Activated naive CD4-positive, alpha-beta T cell treated with anti-CD3 and anti-CD28 coated beads, Interleukin-2, amount 50 U/mL, for 72 hours (primary cell): ENCODE data around the gene YIPF5. TPM values are rescaled to one million over a fixed set of nuclear protein-coding genes. Genes with fewer than 3 reads are reported as not detected.
A peak's percentile ranks its signal among the peaks of the same experiment; 100 is the strongest.

Source experiments
- ATAC-seq, 2 donors: fragments of 150-1000 bp; cut with Tn5 transposase; 2 replicates each; pipeline ENCODE4 v1.10.0; 2021; ENCODE audit warnings: mild to moderate bottlenecking in 2 of 2, moderate library complexity in 2 of 2
- DNase-seq, 2 donors: peaks; one replicate each; pipeline ENCODE4 v3.0.0; 2021 to 2022; ENCODE audit warnings: low spot score in 2 of 2
- H3K27ac Mint-ChIP-seq, 2 donors: one replicate each; pipeline ENCODE4 v1.8.0; 2022; ENCODE audit warnings: mild to moderate bottlenecking in 2 of 2, mixed read lengths in 2 of 2
- H3K36me3 Mint-ChIP-seq, 2 donors: one replicate each; pipeline ENCODE4 v1.8.0; 2022; ENCODE audit warnings: mixed read lengths in 2 of 2
- H3K9me3 Mint-ChIP-seq, 2 donors: one replicate each; pipeline ENCODE4 v1.8.0; 2022; ENCODE audit warnings: mixed read lengths in 2 of 2
- total RNA-seq, 2 donors: library from RNA; stranded (reverse); gene quantifications; one replicate each; pipeline ENCODE4 v1.2.3, GENCODE V29; 2022

The YIPF5 gene
- total RNA-seq, 2 donors from 2014 or later: 36.6 to 47.8 TPM

DNA sequence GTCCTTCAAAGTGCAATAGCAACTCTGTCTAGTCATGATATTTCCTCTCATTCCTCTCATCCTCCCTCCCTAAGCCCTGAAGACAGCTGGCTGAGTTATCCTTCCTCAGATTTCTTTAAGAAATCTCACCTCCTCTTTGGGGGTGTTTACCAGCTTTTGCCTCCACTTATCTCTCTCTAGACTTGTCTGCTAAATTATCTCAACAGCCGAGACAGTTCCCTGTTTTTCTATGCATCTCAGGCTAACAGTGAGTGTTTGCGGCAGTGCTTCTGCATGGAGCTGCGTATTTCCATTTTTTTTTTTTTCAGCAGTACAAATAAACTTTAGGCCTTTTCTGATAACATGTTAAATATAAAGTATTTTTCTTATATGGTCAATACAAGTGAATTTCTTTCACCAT lies 21.1 kb upstream of the YIPF5 start:
- DNase-seq: no peak
- no peak for ATAC-seq
- Mint-ChIP-seq H3K36me3 (no peaks in the 10 kb centered on the region), H3K9me3 (no peaks in the 10 kb centered on the region), H3K27ac (no peak overlapping the region)

DNA sequence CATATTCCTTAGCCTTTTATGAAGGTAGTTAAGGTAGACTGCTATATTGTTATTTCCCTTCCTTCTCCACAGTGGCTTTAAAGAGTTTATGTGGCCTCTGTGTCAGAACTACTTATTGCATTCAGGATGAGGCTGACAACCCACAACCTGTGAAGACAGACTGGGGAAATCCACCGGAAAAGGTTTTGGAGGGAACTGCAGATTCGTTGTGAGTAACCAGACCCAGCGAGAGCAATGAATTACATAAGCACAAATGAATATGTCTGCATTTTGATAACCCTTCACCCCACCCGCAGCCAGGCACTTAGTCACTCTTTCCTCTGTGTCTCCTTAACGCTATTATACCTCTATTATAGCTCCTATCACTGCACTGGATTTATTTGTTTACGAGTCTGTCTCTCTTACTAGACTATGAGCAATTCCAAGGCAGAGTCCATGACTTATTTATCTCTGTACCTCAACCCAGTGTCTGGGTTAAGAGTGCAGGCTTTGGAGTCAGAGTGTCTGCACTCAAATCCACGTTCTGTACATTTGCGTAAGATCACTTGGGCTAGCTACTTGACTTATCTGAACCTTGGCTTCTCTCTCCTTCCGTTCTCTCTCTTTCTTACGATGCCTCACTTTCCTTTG lies 19.5 kb upstream of the YIPF5 start:
- DNase-seq (peak; percentile 60 to 80), ATAC-seq (peak; percentile 85 to 88)
- Mint-ChIP-seq H3K9me3 (no peaks in the 10 kb centered on the region), H3K27ac (peak overlapping the region; percentile 79 to 92), H3K36me3 (no peaks in the 10 kb centered on the region)

DNA sequence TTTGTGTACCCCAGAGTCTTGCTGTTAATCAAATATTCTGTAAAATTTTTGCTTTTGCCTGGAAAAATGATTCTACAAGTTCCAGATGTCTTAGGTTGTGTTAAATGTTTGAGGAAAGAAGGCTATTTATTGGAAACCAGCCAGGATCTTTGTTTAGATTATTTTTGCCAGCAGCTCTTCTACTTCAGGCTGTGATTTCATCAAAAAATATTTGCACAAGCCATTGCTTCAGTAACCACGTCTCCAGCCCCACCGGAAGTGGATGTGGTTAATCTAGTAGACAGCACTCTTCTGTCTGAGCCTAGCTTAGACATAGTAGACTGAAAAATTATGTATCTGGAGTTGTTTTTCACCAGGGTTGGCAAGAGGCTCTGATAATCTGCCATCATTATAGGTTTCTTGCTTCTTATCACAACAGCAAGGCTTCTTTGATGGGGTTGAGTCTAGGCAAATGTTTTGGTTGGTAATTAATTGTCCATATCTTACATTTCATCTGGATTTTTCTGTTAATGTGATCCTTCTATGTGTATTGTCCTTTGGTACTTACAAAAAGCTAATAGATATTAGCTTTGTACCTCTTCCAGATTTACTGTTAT lies 17.3 kb upstream of the YIPF5 start:
- H3K9me3 Mint-ChIP-seq: no peaks in the 10 kb centered on the region
- H3K36me3 Mint-ChIP-seq: no peaks in the 10 kb centered on the region
- DNase-seq (peak in 1 of 2 donors; percentile 58), ATAC-seq (peak in 1 of 2 donors; percentile 21)
- peak overlapping the region; percentile 79 to 88 for H3K27ac Mint-ChIP-seq

DNA sequence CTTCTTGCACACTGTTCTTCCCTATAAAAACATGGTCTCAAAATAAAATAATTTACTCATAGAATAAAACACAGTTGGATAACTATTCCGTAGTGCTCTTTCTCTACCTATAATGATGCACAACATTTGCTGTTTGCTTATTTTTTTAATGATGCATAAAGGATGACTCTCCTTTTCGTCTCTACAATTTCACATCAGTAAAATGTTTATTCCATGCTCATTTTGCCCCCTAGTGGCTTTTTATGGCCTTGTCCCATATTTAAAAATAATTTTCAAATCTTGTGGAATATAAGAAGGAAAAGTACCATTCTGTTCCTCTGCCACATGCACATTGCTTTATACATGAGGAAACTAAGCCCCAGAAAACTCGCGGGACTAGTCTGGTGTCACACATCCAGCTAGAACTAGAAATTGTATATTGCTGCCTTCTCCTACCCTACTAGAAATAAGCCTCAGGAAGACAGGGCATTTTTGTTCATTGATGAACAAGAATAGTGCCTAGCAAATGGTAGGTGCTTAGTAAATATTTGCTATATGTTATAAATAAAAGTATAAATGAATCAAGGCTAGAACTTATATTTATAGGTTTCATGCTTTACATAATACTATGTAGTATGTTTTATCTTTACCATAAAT lies 12.9 kb upstream of the YIPF5 start:
- no peak for DNase-seq
- ATAC-seq: no peak
- Mint-ChIP-seq H3K27ac (no peak overlapping the region), H3K9me3 (no peaks in the 10 kb centered on the region), H3K36me3 (no peaks in the 10 kb centered on the region)

DNA sequence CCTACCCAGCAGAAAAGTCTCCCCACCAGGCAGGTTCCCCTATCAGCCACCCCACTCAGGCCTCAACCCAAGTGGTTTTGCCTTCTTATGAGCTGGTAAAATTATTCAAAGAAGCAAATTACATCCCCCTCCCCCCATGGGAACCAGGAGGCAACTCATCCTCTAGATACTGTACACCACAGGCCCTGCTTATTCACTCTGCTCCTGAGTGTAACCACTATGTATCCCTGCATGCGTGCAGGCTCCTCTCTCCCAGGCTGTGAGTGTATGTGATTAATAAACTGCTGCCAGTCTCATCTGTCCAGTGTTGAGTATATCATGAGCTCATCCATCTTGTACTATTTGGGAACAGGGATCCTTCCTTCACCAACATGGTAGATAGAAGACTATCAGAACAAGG lies 8.8 kb upstream of the YIPF5 start:
- ATAC-seq: no peak
- H3K36me3 Mint-ChIP-seq: no peaks in the 10 kb centered on the region
- H3K27ac Mint-ChIP-seq: no peak overlapping the region
- no peak for DNase-seq
- H3K9me3 Mint-ChIP-seq: no peaks in the 10 kb centered on the region

DNA sequence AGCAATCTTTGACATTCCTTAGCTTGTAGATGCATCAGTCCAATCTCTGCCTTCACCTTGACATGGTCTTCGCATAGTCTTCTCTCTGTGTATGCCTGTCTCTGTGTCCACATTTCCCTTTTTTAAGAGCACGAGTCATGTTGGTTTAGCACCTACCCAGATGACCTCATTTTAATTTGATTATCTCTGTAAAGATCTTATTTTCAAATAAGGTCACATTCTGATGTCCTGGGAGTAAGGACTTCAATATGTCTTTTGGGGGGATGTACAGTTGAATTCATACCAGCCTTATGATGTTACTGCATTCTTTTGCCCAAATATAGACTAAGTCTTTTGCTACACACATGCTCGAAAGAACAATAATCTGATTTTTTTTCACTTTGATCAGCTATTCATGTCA lies 7.1 kb upstream of the YIPF5 start:
- no peaks in the 10 kb centered on the region for H3K36me3 Mint-ChIP-seq
- H3K27ac Mint-ChIP-seq: no peak overlapping the region
- DNase-seq: no peak
- ATAC-seq: peak in 1 of 2 donors; percentile 40
- no peaks in the 10 kb centered on the region for H3K9me3 Mint-ChIP-seq

DNA sequence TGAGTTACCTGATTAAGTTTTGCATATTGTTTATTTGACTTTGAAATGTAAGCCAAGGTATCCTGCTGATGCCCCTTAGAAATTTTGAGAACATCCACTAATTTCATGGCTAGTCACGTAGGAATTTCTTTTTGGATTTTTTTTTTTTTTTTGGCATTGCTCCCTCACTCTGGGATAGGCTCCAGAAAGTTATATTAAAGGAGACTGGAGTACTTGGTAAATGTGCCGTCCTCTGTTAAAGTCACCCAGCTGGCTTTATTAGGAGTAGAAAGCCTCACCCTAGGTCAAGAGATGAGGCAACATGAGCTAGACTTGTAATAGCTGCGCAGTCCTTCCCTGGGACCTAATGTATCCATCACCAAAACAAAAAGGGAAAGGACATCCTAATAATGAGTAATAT lies 3.3 kb upstream of the YIPF5 start:
- ATAC-seq (no peak), DNase-seq (no peak)
- Mint-ChIP-seq H3K27ac (no peak overlapping the region), H3K36me3 (peaks cover 16 to 19% of the 10 kb centered on the region in 2 donors), H3K9me3 (peaks cover 6% of the 10 kb centered on the region in 2 donors)

DNA sequence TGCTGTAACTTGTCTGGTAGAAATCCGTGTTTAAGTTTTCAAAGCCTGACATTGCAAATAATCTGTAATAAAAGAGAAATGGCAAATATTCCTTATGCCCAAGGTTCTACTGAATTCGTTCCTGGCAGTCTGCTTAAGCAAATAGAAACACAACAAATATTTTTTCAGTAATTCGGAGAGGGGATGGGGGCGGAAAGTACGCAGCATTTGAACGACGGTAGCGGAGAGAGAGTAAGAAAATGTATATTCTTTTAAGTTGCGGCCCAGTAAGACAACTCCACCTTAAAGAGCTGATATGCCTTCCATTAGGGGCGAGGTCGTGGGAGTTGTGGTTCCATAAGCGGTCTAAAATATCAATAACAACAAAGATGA lies 569 bp downstream of the YIPF5 start:
- Mint-ChIP-seq H3K27ac (peak overlapping the region; percentile 94 to 97), H3K36me3 (peaks cover 16 to 38% of the 10 kb centered on the region in 2 donors), H3K9me3 (peaks cover 6% of the 10 kb centered on the region in 2 donors)
- DNase-seq (no peak), ATAC-seq (no peak)

DNA sequence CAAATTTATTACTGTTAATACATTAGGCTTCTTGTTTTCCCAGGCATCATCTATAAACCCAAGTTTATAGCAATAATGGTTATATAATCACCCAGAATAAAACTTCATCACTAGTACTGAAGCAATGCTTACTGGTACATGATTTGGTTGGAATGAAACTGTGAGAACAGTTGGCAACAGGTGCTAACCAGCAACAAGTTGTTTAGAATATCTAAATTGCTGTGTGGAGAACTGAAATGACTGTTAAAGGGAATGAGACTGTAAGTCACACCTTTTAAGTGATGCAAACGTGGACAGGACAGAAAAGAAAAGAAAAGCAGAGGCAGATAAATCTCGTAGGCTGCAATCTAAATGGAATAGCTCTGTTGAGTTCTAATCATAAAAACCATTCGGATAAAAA lies 2.5 kb downstream of the YIPF5 start:
- no peak for ATAC-seq
- Mint-ChIP-seq H3K27ac (no peak overlapping the region), H3K36me3 (peaks cover 16 to 38% of the 10 kb centered on the region in 2 donors), H3K9me3 (peaks cover 6% of the 10 kb centered on the region in 2 donors)
- DNase-seq: no peak

DNA sequence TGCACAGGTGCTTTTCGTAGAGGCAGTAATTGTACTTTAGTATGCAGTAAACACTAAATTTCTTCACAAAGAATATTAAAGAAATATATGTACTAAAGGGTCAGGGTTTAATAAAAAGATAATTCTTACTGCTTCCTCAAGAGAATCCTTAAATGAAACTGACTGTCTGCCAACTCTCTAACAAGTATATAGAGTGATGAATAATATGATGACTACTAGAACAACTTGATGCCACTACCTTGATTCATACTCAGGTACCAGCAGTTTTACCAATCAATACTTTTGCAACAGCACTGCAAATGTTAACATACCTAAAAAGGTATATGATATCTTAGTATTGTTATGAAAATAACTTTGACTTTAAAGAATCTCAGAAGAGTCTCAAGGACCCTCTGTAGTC lies 3.8 kb downstream of the YIPF5 start:
- H3K9me3 Mint-ChIP-seq: peaks cover 6% of the 10 kb centered on the region in 2 donors
- ATAC-seq (no peak), DNase-seq (no peak)
- H3K27ac Mint-ChIP-seq: no peak overlapping the region
- H3K36me3 Mint-ChIP-seq: peaks cover 16 to 38% of the 10 kb centered on the region in 2 donors

DNA sequence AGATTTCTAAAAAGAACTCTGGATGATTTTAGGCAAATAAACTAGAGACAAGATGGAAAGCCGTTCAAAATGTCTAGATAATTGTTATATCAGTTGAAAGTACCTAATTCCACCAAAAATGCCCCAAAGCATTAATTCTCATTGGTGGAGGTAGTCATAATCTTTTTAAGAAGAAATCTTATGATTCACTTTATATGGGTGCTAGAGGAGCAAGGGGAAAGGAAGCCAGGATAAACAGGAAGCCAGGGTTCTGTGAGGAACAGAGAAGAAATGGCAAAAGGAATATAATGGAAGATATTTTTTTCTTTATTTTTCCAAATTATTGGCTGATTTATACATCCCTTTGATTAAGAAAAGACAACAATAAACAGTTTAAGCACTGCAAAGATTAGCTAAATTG lies 7.8 kb downstream of the YIPF5 start:
- DNase-seq (no peak), ATAC-seq (no peak)
- no peaks in the 10 kb centered on the region for H3K9me3 Mint-ChIP-seq
- no peak overlapping the region for H3K27ac Mint-ChIP-seq
- peaks cover 6 to 9% of the 10 kb centered on the region in 2 donors for H3K36me3 Mint-ChIP-seq

DNA sequence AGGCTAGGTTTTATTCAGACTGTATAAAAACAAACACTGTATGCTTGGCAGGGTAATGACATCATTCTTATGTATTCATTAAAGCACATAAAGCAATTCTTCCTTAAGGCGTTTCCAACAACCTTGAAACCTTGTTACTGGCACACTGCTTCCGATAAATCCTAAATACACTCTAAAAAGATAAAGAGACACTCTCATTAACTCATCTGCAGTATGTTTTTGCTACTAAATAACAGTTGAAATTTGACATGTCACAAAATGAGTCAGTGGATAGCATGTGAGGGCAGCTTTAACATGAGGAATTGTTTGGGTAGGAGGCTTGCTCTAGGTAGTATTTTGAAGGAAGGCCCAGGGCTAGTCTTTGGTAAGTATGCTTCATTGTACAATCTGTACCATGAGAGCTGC lies 13.7 kb downstream of the YIPF5 start:
- Mint-ChIP-seq H3K27ac (no peak overlapping the region), H3K9me3 (no peaks in the 10 kb centered on the region), H3K36me3 (peaks cover 0 to 6% of the 10 kb centered on the region in 2 donors)
- DNase-seq (no peak), ATAC-seq (no peak)

DNA sequence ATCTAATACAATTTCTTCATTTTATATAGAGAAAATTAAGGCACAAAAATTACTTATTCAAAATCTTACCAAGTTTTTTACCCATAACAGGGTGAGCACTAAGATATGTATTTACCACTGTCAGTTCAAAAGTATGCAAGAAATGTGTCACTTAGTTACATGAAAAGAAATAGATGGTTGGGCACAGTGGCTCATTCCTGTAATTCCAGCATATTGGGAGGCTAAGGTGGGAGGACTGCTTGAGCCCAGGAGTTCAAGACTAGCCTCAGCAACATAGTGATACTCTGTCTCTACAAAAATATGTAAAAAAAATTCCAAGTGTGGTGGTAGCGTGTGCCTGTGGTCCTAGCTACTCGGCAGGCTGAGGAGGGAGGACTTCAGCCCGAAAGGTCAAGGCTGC lies 19.4 kb downstream of the YIPF5 start:
- ATAC-seq (no peak), DNase-seq (no peak)
- no peak overlapping the region for H3K27ac Mint-ChIP-seq
- no peaks in the 10 kb centered on the region for H3K9me3 Mint-ChIP-seq
- H3K36me3 Mint-ChIP-seq: no peaks in the 10 kb centered on the region

DNA sequence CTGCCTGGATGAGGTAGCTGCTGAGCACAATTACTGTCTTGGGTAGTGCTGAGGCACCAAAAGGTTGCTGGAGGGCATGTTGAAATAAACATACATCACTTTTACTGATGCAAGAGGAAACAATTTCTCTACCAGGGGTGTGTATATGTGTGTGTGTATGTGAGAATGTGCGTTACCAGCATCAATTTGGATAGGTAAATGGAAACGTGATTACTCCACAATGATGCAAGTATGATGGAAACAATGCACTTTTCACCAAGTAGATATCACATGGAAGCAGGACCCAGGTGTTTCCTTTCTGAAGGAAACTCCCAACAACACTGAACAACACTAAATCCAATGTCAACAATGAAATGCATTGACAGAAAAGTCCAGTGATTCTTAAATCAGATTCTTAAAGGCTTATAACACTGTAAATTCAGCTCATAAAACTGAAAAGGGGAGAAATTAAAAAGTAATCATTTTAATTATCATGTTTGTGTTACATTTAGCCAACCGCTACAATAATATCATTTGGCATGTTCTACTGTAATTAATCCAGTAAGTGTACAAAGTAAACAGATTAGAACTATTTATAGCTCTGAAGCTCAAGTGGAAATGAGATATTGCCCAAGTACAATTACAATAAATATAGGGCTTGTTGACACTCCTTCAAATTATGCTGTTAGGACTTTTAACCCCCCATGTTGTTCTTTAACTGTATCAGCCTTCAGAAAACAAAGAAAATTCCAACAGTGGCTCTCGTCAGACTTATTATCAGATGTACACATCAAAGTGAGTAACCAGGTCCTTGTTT lies 25.3 kb downstream of the YIPF5 start:
- Mint-ChIP-seq H3K27ac (no peak overlapping the region), H3K36me3 (no peaks in the 10 kb centered on the region), H3K9me3 (no peaks in the 10 kb centered on the region)
- ATAC-seq (no peak), DNase-seq (no peak)

DNA sequence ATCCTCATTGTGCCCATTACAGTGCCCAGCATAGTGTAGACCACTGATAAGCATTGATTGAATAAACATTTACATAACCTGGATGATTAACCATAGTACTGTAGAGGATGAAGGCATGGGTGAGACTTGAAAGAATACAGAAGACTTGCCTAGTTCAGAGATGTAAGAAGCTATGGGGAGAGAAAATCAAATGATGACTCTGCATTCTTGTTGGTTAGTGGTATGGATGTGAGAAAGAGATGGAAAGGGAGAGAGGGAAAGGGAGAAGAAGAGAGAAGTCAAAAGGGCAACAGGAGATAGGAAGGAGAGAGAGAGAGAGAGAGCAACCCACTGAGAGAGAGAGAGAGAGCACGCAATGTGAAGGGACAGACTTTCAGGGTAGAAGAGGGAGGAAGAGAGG lies 26.8 kb downstream of the YIPF5 start:
- ATAC-seq (no peak), DNase-seq (no peak)
- Mint-ChIP-seq H3K9me3 (no peaks in the 10 kb centered on the region), H3K36me3 (no peaks in the 10 kb centered on the region), H3K27ac (no peak overlapping the region)

DNA sequence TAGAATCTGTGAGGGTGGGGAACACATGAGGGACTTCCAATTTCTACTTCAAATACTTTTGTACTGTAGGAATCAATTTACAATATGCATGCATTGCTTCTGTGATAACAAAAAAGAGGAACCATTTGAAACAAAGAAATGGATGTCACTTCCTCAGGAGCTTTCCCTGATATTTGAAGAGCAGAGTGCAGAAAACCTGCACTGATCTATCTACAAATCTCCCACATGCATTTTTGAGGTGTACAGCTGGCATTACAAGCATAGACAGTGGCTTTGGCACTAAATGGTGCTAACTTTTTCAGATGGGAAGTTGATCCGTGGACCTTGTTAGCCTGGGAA lies 27.7 kb downstream of the YIPF5 start:
- H3K36me3 Mint-ChIP-seq: no peaks in the 10 kb centered on the region
- DNase-seq: no peak
- no peak overlapping the region for H3K27ac Mint-ChIP-seq
- H3K9me3 Mint-ChIP-seq: no peaks in the 10 kb centered on the region
- no peak for ATAC-seq

DNA sequence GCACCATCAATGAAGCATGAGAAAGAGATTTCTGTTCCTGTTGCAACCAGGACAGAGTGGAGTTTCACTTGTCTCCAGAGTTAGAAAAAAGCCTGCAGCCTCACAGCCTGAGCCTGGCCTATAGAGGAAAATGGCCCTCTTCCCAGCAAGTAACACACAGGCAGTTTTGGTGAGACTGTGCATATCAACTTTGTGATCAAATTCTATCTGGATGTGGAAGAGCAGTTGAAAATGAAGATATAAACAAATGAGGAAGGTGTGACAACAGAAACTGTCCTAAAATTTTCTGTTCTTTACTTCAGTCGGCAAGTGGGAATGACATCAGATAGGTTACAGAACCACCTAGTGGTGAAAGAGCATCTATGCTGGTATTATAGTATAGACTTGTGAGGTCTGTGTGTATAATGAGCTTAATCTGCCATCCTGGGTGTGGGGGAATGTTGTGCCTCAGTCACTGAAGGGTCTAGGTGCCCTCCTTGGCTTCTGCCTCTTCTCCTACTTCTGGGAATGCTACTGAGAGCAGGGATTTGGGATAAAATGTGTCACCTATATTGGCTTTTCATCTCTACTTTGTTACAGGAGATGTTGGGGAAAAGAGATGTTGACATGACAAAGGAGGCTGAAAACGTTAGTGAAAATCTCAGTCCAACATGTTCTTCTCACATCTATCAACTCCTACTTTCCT lies 28.2 kb downstream of the YIPF5 start:
- no peaks in the 10 kb centered on the region for H3K36me3 Mint-ChIP-seq
- no peak for DNase-seq
- H3K27ac Mint-ChIP-seq: no peak overlapping the region
- ATAC-seq: peak; percentile 59 to 87
- H3K9me3 Mint-ChIP-seq: no peaks in the 10 kb centered on the region
